NCI-H526 (cell line): ENCODE results near the gene SLC52A1.
"Not testable (repeated sequence)": the region's sequence is repeated elsewhere in the genome, so short reads cannot be mapped to it uniquely, and the experiment has no call there.

ENCODE experiments used
- DNase-seq, 2 experiments: peaks; one replicate each; lab custom pipeline; 2025; lab: John Stamatoyannopoulos, UW

SLC52A1 gene

GRCh38 chr17:5035315-5035714 is at the start of gene SLC52A1:
Gene SLC52A1 (minus strand): TSS chr17:5035426. CDS start chr17:5034606, 820 bp downstream.
- DNase-seq = peak in 1 of 2 experiments; percentile 11

- DNase-seq = no peak
These were observed 45.4 kb upstream of the SLC52A1 start for GRCh38 chr17:5080591-5080990.

GRCh38 chr17:5078106-5079028 is 43.1 kb upstream of the SLC52A1 start, which contains the start of gene ZFP3:
Gene ZFP3 (plus strand): TSS chr17:5078467. CDS start chr17:5091505, 13,038 bp downstream.
- peak; percentile 72 to 90 for DNase-seq

DNA sequence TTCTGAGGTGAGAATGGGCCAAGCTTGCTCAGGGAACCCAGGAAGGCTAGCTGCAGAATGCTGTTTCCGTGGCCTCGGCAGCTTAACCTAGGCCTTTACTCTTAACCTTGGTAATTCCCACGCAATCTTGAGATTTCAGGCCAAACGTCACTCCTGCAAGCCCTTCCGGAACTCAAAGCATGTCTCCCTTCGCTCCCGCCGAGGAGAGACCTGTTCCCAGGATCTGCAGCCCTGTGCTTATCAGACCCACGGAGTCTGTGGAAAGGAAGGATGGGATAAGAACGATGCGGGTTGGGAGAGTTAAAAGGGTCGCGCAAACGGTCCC is 42.5 kb upstream of the SLC52A1 start:
- no peak for DNase-seq

DNA sequence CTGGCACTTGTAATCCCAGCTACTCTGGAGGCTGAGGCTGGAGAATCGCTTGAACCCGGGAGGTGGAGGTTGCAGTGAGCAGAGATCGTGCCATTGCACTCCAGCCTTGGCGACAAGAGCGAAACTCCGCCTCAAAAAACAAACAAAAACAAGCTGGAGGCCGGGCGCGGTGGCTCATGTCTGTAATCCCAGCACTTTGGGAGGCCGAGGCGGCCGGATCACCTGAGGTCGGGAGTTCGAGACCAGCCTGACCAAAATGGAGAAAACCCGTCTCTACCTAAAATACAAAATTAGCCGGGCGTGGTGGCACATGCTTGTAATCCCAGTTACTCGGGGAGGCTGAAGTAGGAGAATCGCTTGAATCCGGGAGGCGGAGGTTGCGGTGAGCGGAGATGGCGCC is 42.0 kb upstream of the SLC52A1 start:
- not testable (repeated sequence) for DNase-seq

DNA sequence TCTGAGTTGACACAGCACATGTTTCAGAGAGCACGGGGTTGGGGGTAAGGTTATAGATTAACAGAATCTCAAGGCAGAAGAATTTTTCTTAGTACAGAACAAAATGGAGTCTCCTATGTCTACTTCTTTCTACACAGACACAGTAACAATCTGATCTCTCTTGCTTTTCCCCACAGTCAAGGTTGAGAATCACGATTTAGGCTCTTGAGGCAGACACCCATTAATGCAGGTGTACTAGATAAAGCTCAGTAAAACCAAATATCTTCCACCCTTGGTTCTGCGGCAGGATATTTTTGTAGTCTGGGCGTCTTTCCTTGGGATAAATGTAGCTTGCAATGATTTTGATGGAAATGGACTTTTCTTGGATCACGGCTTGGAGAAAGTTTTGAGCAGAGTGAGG is 40.2 kb upstream of the SLC52A1 start:
- DNase-seq = not testable (repeated sequence)

DNA sequence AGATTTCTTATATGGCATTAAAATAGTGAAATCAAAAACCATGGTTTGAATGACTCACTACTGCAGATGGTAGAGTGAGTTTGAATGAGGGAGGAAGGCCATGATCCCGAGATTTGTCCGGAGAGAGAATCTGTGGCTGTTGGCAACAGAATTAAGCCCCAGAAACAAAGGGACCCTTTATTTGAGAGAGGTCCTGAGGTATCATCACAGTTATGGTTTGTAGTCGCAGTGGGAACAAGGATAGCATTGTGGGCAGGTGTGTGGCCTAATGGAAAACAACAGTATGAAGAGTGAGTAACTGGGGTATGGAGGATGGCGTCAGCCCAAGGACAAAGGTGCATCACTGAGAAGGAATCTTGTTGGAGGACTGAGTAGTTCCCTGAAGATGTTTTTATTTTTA is 34.5 kb upstream of the SLC52A1 start:
- peak in 1 of 2 experiments; percentile 15 for DNase-seq

GRCh38 chr17:5068236-5068635 is 33.0 kb upstream of the SLC52A1 start:
- DNase-seq = no peak

DNA sequence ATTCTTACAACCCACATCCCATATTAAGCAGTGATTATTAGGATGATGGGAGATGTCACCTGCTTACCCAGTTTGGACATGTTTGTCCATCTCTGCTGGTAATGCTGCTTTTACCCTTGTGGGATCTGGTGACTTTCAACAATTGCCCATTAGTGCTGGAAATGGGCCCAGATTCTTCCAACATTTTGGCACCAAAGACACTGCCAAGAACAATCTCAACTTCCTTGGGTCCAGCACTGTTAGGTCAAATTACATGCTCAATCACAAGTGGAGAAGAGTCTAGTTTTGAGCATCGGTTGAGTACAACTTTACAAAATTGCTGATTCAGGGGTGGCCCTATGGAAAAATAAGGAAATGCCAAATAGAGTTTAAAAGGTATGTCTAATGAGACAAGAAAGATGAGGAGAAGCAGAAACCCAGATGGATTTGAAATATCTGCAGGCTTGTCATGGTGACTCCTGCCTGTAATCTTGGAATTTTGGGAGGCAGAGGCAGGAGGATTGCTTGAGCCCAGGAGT is 30.1 kb upstream of the SLC52A1 start:
- DNase-seq = no peak

- DNase-seq = peak in 1 of 2 experiments; percentile 0
These were observed 20.3 kb upstream of the SLC52A1 start for GRCh38 chr17:5055543-5055942.

GRCh38 chr17:5050278-5050677 is 15.1 kb upstream of the SLC52A1 start:
- no peak for DNase-seq

DNA sequence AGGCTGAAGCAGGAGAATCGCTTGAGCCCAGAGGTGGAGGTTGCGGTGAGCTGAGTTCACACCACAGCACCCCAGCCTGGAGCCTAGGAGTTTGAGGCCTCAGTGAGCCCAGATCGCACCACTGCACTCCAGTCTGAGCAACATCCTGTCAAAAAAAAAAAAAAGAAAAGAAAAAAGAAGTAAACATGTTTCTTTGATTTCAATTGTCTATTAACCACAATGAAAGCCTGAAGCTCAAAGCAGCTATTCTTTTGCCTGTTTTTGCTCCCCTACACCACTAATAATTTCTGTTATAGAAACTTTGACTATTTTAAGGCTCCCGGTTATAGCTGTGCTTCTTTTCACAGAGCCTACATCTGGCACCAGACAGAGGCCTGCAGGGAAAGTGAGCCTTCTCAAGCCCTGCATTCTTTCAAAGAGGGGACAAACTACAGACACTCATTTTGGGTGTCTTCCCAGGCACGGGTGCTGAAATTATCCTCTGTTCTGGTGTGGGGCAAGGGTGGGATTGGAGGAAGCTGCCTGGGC is 14.2 kb upstream of the SLC52A1 start:
- no peak for DNase-seq

- DNase-seq = no peak
These were observed 12.2 kb upstream of the SLC52A1 start for GRCh38 chr17:5047446-5047845.

DNA sequence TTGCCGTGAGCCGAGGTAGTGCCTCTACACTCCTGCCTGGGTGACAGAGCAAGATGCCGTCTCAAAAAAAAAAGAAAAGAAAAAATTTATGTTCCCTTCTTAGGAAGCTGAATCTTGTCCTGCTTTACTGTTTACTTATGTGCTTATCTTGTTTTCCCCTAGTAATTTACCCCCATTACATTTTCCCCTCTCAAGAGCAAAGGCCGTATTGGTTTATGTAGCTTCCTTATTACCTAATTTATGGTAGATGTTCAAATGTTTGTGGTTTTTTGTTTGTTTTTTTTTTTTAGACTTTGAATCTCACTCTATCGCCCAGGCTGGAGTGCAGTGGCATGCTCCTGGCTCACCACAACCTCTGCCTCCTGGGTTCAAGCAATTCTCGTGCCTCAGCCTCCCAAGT is 10.3 kb upstream of the SLC52A1 start:
- no peak for DNase-seq

GRCh38 chr17:5044630-5045029 is 9.4 kb upstream of the SLC52A1 start:
- no peak for DNase-seq

- no peak for DNase-seq
These were observed 8.3 kb upstream of the SLC52A1 start for GRCh38 chr17:5043524-5043923.

- DNase-seq = no peak
These were observed 7.2 kb upstream of the SLC52A1 start for GRCh38 chr17:5042157-5043022.

- no peak for DNase-seq
These were observed 575 bp downstream of the SLC52A1 start for GRCh38 chr17:5034651-5035050.

GRCh38 chr17:5034063-5034462 is 1.2 kb downstream of the SLC52A1 start:
- no peak for DNase-seq

GRCh38 chr17:5033352-5034015 is 1.7 kb downstream of the SLC52A1 start:
- no peak for DNase-seq

GRCh38 chr17:5032865-5033264 is 2.4 kb downstream of the SLC52A1 start:
- DNase-seq = no peak
